OCI-LY7 (cell line): ENCODE measurements around the gene CARD6. TPM values are rescaled to one million over a fixed set of nuclear protein-coding genes. Genes with fewer than 3 reads are reported as not detected.

Experiments
- BruUV-seq: library from RNA; stranded (reverse); fragments of 400-500 nt; replicated peaks from 2 replicates; lab custom pipeline; 2021; lab: Mats Ljungman, UMichigan
- CTCF ChIA-PET: fragments of 300-600 bp; sonication (Branson Sonifier 250); formaldehyde crosslinking; loops from one replicate; lab custom pipeline; 2022; ENCODE audit warnings: antibody characterized with exemption; ENCODE audit not compliant: unreplicated experiment; lab: Charles Lee
- POLR2A ChIA-PET: fragments of 300-600 bp; sonication (Branson Sonifier 250); formaldehyde crosslinking; loops from one replicate; lab custom pipeline; 2022; ENCODE audit warnings: antibody characterized with exemption; lab: Charles Lee
- DNase-seq: peaks from one replicate; pipeline ENCODE4 v3.0.0-alpha.2; 2015; ENCODE audit warnings: low spot score
- H2AFZ ChIP-seq: fragments of 200-600 bp; sonication (generic), shearing (Covaris generic); 2 replicates; pipeline ENCODE4 v1.6.1; 2014; ENCODE audit warnings: mild to moderate bottlenecking, antibody characterized with exemption, low read length, moderate library complexity
- H3K27ac ChIP-seq: fragments of 200-600 bp; sonication (generic); 2 replicates; pipeline ENCODE4 v1.5.1; 2014; ENCODE audit warnings: mixed run types, low read depth, mild to moderate bottlenecking, moderate library complexity, low read length, inconsistent platforms; ENCODE audit not compliant: poor library complexity, severe bottlenecking
- H3K36me3 ChIP-seq: fragments of 200-600 bp; sonication (generic); 2 replicates; pipeline ENCODE4 v1.6.1; 2014; ENCODE audit warnings: mild to moderate bottlenecking, antibody characterized with exemption, low read length, moderate library complexity, mixed read lengths; ENCODE audit not compliant: insufficient read depth
- H3K4me1 ChIP-seq: fragments of 200-600 bp; sonication (generic); 2 replicates; pipeline ENCODE4 v1.5.1; 2014; ENCODE audit warnings: mild to moderate bottlenecking, low read length; ENCODE audit not compliant: insufficient read depth, poor library complexity, severe bottlenecking
- H3K4me2 ChIP-seq: fragments of 200-600 bp; sonication (generic); 2 replicates; pipeline ENCODE4 v1.6.1; 2014; ENCODE audit warnings: mild to moderate bottlenecking, low read length
- H3K4me3 ChIP-seq: fragments of 200-600 bp; sonication (generic); 2 replicates; pipeline ENCODE4 v1.5.1; 2014; ENCODE audit warnings: mild to moderate bottlenecking, low read depth, low read length; ENCODE audit not compliant: poor library complexity, severe bottlenecking
- H3K79me2 ChIP-seq: fragments of 200-600 bp; sonication (generic); 2 replicates; pipeline ENCODE4 v1.6.1; 2016; ENCODE audit warnings: low read depth, mild to moderate bottlenecking, low read length, moderate library complexity, mixed read lengths; ENCODE audit not compliant: insufficient read depth
- H3K9me2 ChIP-seq: fragments of 200-600 bp; sonication (generic); 2 replicates; pipeline ENCODE4 v1.6.1; 2016; ENCODE audit warnings: mild to moderate bottlenecking, low read length, mixed read lengths; ENCODE audit not compliant: insufficient read depth
- H3K9me3 ChIP-seq: fragments of 200-600 bp; sonication (generic); 2 replicates; pipeline ENCODE4 v1.6.1; 2014; ENCODE audit warnings: mild to moderate bottlenecking, mixed run types, low read length, mixed read lengths
- H4K20me1 ChIP-seq: fragments of 200-600 bp; sonication (generic); 2 replicates; pipeline ENCODE4 v1.6.1; 2014; ENCODE audit warnings: mild to moderate bottlenecking, antibody characterized with exemption, low read length, moderate library complexity, mixed read lengths; ENCODE audit not compliant: insufficient read depth
- EZH2phosphoT487 ChIP-seq: fragments of 200-600 bp; sonication (generic); IDR thresholded peaks from 2 replicates; pipeline ENCODE4 v1.6.1; 2018; ENCODE audit warnings: low read depth, borderline replicate concordance, mild to moderate bottlenecking, mixed run types, antibody characterized with exemption, low read length, moderate library complexity, mixed read lengths
- intact Hi-C: fragments of 100-400 bp; cut with micrococcal nuclease; formaldehyde crosslinking; loops from one replicate; pipeline ENCODE4 v1.10.0; 2022; ENCODE audit not compliant: unreplicated experiment
- total RNA-seq, 2 experiments: library from RNA; depleted of rRNA in 1 of 2; stranded (reverse); fragments of >200 nt in 1 of 2; shearing (Covaris generic) in 1 of 2; gene quantifications; 2 replicates each; pipeline ENCODE4 v1.2.3, GENCODE V29; 2014 to 2022
- TF ChIP-seq, protein P1 (sequence below): fragments of 200-600 bp; sonication (generic); conservative IDR thresholded peaks from 2 replicates; pipeline ENCODE4 v1.5.1; 2014; ENCODE audit warnings: mild to moderate bottlenecking, antibody characterized with exemption, low read length, moderate library complexity, mixed read lengths

CARD6 gene
- total RNA-seq, 2 experiments from 2014 or later = 0.53 to 1.1 TPM

DNA sequence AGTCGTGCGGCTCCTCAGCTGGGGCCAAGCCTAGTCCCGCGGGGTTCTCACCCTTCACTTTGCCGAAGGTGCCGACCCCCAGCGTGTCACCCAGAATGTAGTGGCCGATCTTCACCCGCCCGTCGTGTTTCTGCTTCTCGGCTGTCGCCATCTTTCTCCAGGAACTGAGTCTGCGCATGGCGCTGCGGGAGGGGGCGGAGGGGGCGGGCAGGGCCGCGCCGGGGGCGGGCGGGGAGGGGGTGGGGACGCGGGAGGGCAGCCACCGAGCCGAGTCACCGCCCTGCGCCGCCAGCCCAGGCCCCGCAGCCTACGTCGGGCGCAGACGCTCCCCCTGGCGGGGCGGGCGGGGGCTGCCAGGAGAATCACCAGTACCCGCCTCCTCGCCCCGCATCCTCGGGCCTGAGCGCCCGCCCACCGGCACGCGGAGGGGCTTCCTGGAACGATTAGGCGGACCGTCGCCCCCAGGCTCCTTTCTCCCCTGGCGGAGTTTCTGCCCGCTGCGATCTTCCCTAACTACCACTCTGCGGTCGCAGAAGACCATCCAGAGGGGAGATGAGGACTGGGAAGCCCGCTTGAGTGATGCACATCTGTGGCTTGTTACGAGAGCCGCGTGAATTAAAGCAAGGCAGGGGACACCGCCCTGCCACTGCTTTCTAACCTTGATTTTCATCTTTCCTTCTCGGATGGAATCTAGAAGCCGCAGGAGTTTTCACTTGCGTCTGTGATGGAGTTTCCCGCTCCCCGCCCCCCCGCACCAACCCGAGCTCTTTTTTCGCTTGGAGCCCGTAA is 43.0 kb upstream of the CARD6 start, which contains the start of gene PRKAA1:
PRKAA1 (minus strand) TSS at position 363 of the 789 bp plus-strand sequence; CDS start at position 178, 185 bp downstream.
- Histone ChIP-seq H3K4me1 (peaks cover 17% of the 10 kb centered on the region), H2AFZ (peak within 1 kb of the TSS; percentile 97), H3K4me2 (peak within 1 kb of the TSS; percentile 89), H3K27ac (peak within 1 kb of the TSS; percentile 79), H3K9me3 (no peaks in the 10 kb centered on the region), H3K36me3 (peaks cover 12% of the 10 kb centered on the region; the same call in 1 of the 2 replicates), H4K20me1 (peaks cover 24% of the 10 kb centered on the region), H3K9me2 (no peaks in the 10 kb centered on the region), H3K4me3 (peak within 1 kb of the TSS; percentile 91), H3K79me2 (peaks cover 51% of the 10 kb centered on the region)
- POLR2A ChIA-PET = interaction anchor here (0.6 to 1.0 kb wide), 3 partner anchors 9 to 392 kb away, joined by 4 to 5 read pairs (median 4); no protein-coding TSS in a partner anchor
- TF ChIP-seq, protein P1, sequence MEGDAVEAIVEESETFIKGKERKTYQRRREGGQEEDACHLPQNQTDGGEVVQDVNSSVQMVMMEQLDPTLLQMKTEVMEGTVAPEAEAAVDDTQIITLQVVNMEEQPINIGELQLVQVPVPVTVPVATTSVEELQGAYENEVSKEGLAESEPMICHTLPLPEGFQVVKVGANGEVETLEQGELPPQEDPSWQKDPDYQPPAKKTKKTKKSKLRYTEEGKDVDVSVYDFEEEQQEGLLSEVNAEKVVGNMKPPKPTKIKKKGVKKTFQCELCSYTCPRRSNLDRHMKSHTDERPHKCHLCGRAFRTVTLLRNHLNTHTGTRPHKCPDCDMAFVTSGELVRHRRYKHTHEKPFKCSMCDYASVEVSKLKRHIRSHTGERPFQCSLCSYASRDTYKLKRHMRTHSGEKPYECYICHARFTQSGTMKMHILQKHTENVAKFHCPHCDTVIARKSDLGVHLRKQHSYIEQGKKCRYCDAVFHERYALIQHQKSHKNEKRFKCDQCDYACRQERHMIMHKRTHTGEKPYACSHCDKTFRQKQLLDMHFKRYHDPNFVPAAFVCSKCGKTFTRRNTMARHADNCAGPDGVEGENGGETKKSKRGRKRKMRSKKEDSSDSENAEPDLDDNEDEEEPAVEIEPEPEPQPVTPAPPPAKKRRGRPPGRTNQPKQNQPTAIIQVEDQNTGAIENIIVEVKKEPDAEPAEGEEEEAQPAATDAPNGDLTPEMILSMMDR = peak; percentile 36; the same call in 1 of the 2 replicates
- TF ChIP-seq EZH2phosphoT487 = no peak
- CTCF ChIA-PET = no interaction called here
- peak; percentile 89 for DNase-seq
- BruUV-seq = no TSS peak
- intact Hi-C loops = loop anchor here (1.0 kb wide), 2 partner anchors 37 to 43 kb away; partner anchors contain the start of genes RPL37 and TTC33

GRCh38 chr5:40798801-40799210 is 42.4 kb upstream of the CARD6 start:
- Histone ChIP-seq H3K79me2 (peaks cover 45% of the 10 kb centered on the region), H3K9me2 (no peaks in the 10 kb centered on the region), H4K20me1 (peaks cover 18% of the 10 kb centered on the region), H3K9me3 (no peaks in the 10 kb centered on the region), H2AFZ (peak overlapping the region; percentile 97), H3K27ac (peak overlapping the region; percentile 67), H3K36me3 (peaks cover 12% of the 10 kb centered on the region; the same call in 1 of the 2 replicates), H3K4me1 (peaks cover 17% of the 10 kb centered on the region), H3K4me3 (peak overlapping the region; percentile 91), H3K4me2 (peak overlapping the region; percentile 79)
- ChIA-PET CTCF (no interaction called here), POLR2A (interaction anchor here (0.5 to 1.0 kb wide), 4 partner anchors 8 to 38 kb away, joined by 3 to 5 read pairs (median 4); no protein-coding TSS in a partner anchor)
- TF ChIP-seq, protein P1 = no peak; the same call in 1 of the 2 replicates
- TF ChIP-seq EZH2phosphoT487 = no peak
- DNase-seq = peak; percentile 50
- intact Hi-C loops = loop anchor here (1.0 kb wide), 2 partner anchors 36 to 44 kb away; partner anchors contain the start of genes RPL37 and TTC33
- no TSS peak for BruUV-seq
